CD4-positive, alpha-beta T cell (primary cell): ENCODE results near the gene TPD52L1. TPM values are rescaled to one million over a fixed set of nuclear protein-coding genes. Genes with fewer than 3 reads are reported as not detected.

Experiments used
- ATAC-seq: fragments of 200-7000 bp; cut with Tn5 transposase; one replicate; pipeline ENCODE4 v1.10.0; 2022; ENCODE audit warnings: mild to moderate bottlenecking; ENCODE audit not compliant: poor library complexity
- CTCF ChIA-PET: fragments of 350-600 bp; sonication (Branson Sonifier 250); formaldehyde crosslinking; loops from one replicate; lab custom pipeline; 2021; ENCODE audit warnings: antibody characterized with exemption, inconsistent platforms; lab: Charles Lee
- POLR2A ChIA-PET: fragments of 350-600 bp; sonication (Branson Sonifier 250); formaldehyde crosslinking; loops from one replicate; lab custom pipeline; 2021; ENCODE audit warnings: antibody characterized with exemption, inconsistent platforms; lab: Charles Lee
- DNase-seq, 14 experiments: peaks; one replicate each; pipeline ENCODE4 v3.0.0-alpha.2; 2013 to 2020; ENCODE audit warnings: mixed read lengths in 2 of 14
- H3K27ac ChIP-seq, 2 donors: one replicate each; pipeline versions ENCODE4 v1.5.1 to v1.7.0; 2013; ENCODE audit warnings: low read length in 2 of 2, low read depth in 1 of 2, mild to moderate bottlenecking in 1 of 2
- H3K27me3 ChIP-seq, 2 experiments: 1 replicate in 1 of 2; 2 replicates in 1 of 2; pipeline versions ENCODE4 v1.6.1 to v1.7.0; 2013; ENCODE audit warnings: low read length in 2 of 2, control low read depth in 1 of 2, mild to moderate bottlenecking in 1 of 2, moderate library complexity in 1 of 2; ENCODE audit not compliant: insufficient read depth in 2 of 2, control insufficient read depth in 1 of 2
- H3K36me3 ChIP-seq: one replicate; pipeline ENCODE4 v1.6.1; 2013; ENCODE audit warnings: low read length, control low read depth; ENCODE audit not compliant: insufficient read depth
- H3K4me1 ChIP-seq: one replicate; pipeline ENCODE4 v1.6.1; 2013; ENCODE audit warnings: low read length, control low read depth; ENCODE audit not compliant: insufficient read depth
- H3K4me3 ChIP-seq: one replicate; pipeline ENCODE4 v1.5.1; 2013; ENCODE audit warnings: mild to moderate bottlenecking, low read length, moderate library complexity
- H3K9me3 ChIP-seq, 2 experiments: 1 replicate in 1 of 2; 2 replicates in 1 of 2; pipeline versions ENCODE4 v1.6.1 to v1.7.0; 2013; ENCODE audit warnings: low read length in 2 of 2, mild to moderate bottlenecking in 2 of 2, control low read depth in 1 of 2, moderate library complexity in 1 of 2; ENCODE audit not compliant: control insufficient read depth in 1 of 2, insufficient read depth in 1 of 2
- H3K27ac Mint-ChIP-seq: one replicate; pipeline ENCODE4 v1.8.0; 2020; ENCODE audit warnings: mixed read lengths
- H3K27me3 Mint-ChIP-seq: one replicate; pipeline ENCODE4 v1.8.0; 2021; ENCODE audit warnings: mixed read lengths
- H3K36me3 Mint-ChIP-seq: one replicate; pipeline ENCODE4 v1.8.0; 2021; ENCODE audit warnings: low read depth, mixed read lengths
- H3K4me1 Mint-ChIP-seq: one replicate; pipeline ENCODE4 v1.8.0; 2021; ENCODE audit warnings: low read depth, mixed read lengths
- H3K4me3 Mint-ChIP-seq: one replicate; pipeline ENCODE4 v1.8.0; 2020; ENCODE audit warnings: mild to moderate bottlenecking, mixed read lengths
- H3K9me3 Mint-ChIP-seq: one replicate; pipeline ENCODE4 v1.8.0; 2020; ENCODE audit warnings: mixed read lengths
- intact Hi-C, 2 experiments: fragments of 100-400 bp; cut with DNase I in 1 of 2; cut with micrococcal nuclease in 1 of 2; formaldehyde crosslinking; loops; one replicate each; pipeline versions ENCODE4 v1.15.1 to v1.9.0; 2023 to 2025; cut with DNase I, micrococcal nuclease
- total RNA-seq, 174 experiments: library from RNA in 2 of 174; stranded (reverse) in 2 of 174; gene quantifications; one replicate each; pipeline ENCODE4 v1.2.3 and lab custom pipeline; 2021 to 2026
- TF ChIP-seq, protein P1 (sequence below): fragments of 200-600 bp; IDR thresholded peaks from one replicate; pipeline ENCODE4 v1.8.0; 2022; ENCODE audit warnings: antibody characterized with exemption, mild to moderate bottlenecking

TPD52L1 gene
- total RNA-seq, 2 experiments from 2014 or later = not detected

DNA sequence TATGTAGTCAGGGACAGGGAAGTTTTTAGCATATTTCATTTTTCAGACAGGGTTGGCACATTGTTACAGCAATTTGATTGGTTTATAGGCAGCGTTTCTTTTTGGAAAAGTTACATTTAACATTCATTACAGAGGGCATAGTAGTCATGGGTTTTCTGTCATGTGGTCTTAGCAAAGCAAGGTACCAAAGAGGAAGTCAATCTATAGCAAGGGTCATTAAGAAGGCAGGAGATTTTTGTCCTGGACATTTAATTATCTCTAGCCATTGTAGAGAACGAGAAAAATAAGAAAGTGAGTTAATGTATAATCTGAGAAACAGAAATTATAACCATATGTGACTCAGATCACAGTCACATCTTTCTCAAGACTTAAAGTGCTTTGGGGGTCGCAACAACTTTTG lies 47.4 kb downstream of the TPD52L1 start:
- Mint-ChIP-seq H3K27ac (no peak overlapping the region), H3K36me3 (no peaks in the 10 kb centered on the region), H3K9me3 (no peaks in the 10 kb centered on the region), H3K4me1 (no peaks in the 10 kb centered on the region), H3K4me3 (no peak overlapping the region), H3K27me3 (peaks cover 4% of the 10 kb centered on the region)
- Histone ChIP-seq H3K4me1 (no peaks in the 10 kb centered on the region), H3K27ac (no peak overlapping the region), H3K9me3 (no peaks in the 10 kb centered on the region), H3K4me3 (no peak overlapping the region), H3K27me3 (no peaks in the 10 kb centered on the region), H3K36me3 (no peaks in the 10 kb centered on the region)
- no peak for DNase-seq
- TF ChIP-seq, protein P1, sequence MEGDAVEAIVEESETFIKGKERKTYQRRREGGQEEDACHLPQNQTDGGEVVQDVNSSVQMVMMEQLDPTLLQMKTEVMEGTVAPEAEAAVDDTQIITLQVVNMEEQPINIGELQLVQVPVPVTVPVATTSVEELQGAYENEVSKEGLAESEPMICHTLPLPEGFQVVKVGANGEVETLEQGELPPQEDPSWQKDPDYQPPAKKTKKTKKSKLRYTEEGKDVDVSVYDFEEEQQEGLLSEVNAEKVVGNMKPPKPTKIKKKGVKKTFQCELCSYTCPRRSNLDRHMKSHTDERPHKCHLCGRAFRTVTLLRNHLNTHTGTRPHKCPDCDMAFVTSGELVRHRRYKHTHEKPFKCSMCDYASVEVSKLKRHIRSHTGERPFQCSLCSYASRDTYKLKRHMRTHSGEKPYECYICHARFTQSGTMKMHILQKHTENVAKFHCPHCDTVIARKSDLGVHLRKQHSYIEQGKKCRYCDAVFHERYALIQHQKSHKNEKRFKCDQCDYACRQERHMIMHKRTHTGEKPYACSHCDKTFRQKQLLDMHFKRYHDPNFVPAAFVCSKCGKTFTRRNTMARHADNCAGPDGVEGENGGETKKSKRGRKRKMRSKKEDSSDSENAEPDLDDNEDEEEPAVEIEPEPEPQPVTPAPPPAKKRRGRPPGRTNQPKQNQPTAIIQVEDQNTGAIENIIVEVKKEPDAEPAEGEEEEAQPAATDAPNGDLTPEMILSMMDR = no peak
- ATAC-seq = no peak
- ChIA-PET POLR2A (no interaction called here), CTCF (no interaction called here)
- intact Hi-C loops = no loop called here

DNA sequence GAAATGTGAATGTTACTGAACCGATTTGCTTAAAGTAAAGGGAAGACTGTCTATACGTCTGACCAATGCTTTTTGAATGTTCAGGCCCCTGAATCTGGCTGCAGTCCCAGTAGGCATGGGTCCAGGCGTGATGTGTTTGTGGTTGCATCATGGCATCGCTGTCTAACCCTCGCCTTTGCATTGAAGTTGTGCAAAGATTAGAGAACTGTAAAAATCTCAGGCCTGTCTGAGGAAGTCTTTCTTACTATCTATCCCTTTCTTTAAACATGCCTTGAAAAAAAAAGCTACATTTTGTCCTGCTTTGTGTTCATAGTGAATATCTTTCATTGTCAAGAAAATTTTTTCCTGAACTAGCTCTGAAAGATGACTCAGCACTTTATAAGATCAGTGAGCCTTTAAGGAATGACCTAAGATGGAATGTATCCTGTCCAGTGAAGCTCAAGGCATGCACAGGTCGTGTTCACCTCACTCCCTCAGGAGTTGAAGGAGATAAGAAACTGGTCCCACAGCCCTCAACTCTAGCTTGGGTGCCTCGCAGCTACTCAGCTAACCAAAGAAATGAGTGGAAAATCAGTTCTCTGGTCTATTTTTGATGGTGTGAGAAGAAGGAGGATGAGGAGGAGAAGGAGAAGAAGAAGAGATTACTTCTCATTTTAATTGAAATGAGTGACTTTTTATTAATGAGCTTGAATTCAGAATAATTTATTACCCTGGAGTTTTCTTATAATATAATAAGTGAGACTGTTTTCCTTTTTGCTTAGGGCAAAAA lies 48.6 kb downstream of the TPD52L1 start:
- intact Hi-C loops = no loop called here
- Mint-ChIP-seq H3K4me1 (no peaks in the 10 kb centered on the region), H3K36me3 (no peaks in the 10 kb centered on the region), H3K27me3 (peaks cover 7% of the 10 kb centered on the region), H3K27ac (no peak overlapping the region), H3K4me3 (no peak overlapping the region), H3K9me3 (no peaks in the 10 kb centered on the region)
- Histone ChIP-seq H3K36me3 (no peaks in the 10 kb centered on the region), H3K9me3 (no peaks in the 10 kb centered on the region), H3K27me3 (no peaks in the 10 kb centered on the region), H3K4me1 (no peaks in the 10 kb centered on the region), H3K27ac (no peak overlapping the region), H3K4me3 (no peak overlapping the region)
- POLR2A ChIA-PET = no interaction called here
- CTCF ChIA-PET = interaction anchor here (0.6 kb wide), 1 partner anchor 294 kb away, joined by 4 read pairs; no protein-coding TSS in a partner anchor
- TF ChIP-seq, protein P1 = no peak
- DNase-seq (peak in 1 of 14 experiments; percentile 9), ATAC-seq (no peak)

DNA sequence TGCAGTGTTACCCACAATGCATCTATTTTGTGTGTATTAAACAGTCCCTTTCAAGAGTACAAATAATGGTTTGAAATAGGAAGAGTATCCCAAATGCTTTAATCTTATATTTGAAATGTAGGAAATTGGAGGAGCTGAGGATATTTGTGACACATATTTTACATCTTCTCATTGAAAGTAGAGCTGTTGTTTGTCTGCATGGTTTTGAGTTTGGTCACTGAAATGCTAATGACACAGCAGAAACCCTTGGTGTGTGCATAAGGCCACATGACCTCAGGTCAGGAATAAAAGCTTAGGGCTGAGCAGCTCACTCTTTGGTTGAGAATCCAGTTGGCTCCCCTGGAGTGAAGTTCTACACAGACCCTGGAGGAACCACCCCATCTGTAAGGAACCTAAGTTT lies 49.8 kb downstream of the TPD52L1 start:
- Histone ChIP-seq H3K36me3 (no peaks in the 10 kb centered on the region), H3K9me3 (no peaks in the 10 kb centered on the region), H3K27me3 (no peaks in the 10 kb centered on the region), H3K27ac (no peak overlapping the region), H3K4me1 (no peaks in the 10 kb centered on the region), H3K4me3 (no peak overlapping the region)
- TF ChIP-seq, protein P1 = no peak
- no peaks in the 10 kb centered on the region for H3K36me3 Mint-ChIP-seq
- no peak overlapping the region for H3K27ac Mint-ChIP-seq
- CTCF ChIA-PET = interaction anchor here (1.4 kb wide), 1 partner anchor 11 kb away, joined by 4 read pairs; no protein-coding TSS in a partner anchor
- no peaks in the 10 kb centered on the region for H3K9me3 Mint-ChIP-seq
- H3K27me3 Mint-ChIP-seq = peaks cover 14% of the 10 kb centered on the region
- no peak for DNase-seq
- ATAC-seq = no peak
- POLR2A ChIA-PET = no interaction called here
- H3K4me1 Mint-ChIP-seq = no peaks in the 10 kb centered on the region
- no peak overlapping the region for H3K4me3 Mint-ChIP-seq
- intact Hi-C loops = no loop called here
